A549 treated with AZD2906 at 1 μM for 4 hours (cell line): ENCODE data around the gene RNF166. TPM values are rescaled to one million over a fixed set of nuclear protein-coding genes. Genes with fewer than 3 reads are reported as not detected.

Source experiments
- total RNA-seq: library from RNA; stranded (reverse); fragments of 200-300 nt; extraction: Qiagen RNA extraction; gene quantifications from 5 replicates; pipeline ENCODE4 v1.2.3, GENCODE V29; 2022

The RNF166 gene, protein sequence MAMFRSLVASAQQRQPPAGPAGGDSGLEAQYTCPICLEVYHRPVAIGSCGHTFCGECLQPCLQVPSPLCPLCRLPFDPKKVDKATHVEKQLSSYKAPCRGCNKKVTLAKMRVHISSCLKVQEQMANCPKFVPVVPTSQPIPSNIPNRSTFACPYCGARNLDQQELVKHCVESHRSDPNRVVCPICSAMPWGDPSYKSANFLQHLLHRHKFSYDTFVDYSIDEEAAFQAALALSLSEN
- total RNA-seq: 11.7 to 19.5 TPM (median 18.2 TPM) in 5 replicates

DNA sequence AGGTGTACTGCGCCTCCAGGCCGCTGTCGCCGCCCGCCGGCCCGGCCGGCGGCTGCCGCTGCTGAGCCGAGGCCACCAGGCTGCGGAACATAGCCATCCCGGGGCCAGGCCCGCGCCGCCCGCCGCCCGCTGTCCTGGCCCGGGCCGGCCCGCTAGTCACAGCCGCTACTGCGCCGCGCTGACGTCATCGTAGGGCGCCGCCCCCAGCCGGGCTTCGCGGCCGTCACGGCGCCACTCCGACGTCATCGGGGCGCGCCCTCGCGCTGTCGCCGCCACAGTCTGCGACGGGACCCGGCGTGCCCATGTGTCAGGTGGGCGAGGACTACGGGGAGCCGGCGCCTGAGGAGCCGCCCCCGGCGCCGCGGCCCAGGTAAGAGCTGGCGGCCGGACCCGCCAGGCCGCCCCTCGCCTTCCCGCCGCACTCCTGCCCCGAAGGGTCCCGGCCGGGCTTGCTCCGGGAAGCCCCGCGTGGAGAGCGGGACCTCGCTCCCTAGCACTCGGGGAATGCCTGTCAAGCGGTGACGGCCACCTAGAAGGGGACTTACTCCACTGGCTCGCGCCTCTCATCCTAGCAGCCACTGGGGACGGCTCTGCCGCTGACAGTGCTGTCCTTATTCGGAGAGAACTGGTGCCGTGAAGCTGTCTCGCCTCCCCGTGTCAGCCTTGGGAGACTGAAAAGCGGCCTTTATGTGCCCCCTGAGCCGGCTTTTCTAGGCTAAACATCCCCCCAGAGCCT, at the start of gene RNF166, which contains the start of gene CTU2:
Gene RNF166, minus strand, starts transcription at position 180 of the 736 bp plus-strand sequence. Its CDS starts 83 bp downstream, at position 97.
Gene CTU2, plus strand, starts transcription at position 275 of the 736 bp plus-strand sequence. Its CDS starts 28 bp downstream, at position 303.

DNA sequence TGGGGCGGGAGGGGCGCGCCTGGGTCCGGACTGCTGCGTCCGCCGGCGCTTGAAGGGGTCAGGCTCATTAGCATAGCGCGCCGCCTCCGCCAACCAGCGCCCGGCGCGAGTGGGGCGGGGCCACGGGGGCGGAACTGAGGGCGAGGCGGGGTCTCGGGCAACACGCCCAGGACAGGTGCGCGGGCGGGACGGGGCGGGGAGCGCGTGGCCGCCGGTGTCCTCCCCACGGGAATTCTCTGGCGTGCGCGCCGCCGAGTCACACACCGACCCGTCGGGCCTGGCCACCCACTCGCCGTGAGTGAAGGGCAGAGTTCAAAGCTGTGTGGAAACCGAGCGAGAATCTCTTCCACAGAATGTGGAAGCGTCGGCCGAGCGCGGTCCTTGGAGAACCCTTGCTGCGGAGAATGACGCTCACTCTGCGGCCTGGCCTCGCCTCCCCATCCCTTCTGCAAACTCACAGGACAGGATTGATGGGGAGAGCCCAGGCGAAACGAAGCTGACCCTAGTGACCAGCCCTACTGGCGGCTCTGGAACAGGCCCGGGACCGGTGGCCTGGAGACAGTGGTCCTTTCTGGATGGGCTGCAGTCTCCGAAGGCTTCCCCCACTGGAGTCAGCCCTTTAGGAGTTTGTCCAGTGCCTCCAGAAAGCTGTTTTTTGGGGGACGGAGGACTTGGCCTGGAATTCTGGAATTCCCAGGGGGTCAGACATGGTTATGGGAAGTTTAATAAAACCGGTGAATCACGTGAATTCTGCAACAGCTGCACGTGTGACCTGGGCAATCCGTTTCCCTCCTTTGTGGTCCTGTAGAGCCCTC, 19.6 kb downstream of the RNF166 start, which contains the start of gene SNAI3:
Gene SNAI3, minus strand, starts transcription at position 69 of the 815 bp plus-strand sequence. CDS start 101 bp downstream, outside the sequence.

DNA sequence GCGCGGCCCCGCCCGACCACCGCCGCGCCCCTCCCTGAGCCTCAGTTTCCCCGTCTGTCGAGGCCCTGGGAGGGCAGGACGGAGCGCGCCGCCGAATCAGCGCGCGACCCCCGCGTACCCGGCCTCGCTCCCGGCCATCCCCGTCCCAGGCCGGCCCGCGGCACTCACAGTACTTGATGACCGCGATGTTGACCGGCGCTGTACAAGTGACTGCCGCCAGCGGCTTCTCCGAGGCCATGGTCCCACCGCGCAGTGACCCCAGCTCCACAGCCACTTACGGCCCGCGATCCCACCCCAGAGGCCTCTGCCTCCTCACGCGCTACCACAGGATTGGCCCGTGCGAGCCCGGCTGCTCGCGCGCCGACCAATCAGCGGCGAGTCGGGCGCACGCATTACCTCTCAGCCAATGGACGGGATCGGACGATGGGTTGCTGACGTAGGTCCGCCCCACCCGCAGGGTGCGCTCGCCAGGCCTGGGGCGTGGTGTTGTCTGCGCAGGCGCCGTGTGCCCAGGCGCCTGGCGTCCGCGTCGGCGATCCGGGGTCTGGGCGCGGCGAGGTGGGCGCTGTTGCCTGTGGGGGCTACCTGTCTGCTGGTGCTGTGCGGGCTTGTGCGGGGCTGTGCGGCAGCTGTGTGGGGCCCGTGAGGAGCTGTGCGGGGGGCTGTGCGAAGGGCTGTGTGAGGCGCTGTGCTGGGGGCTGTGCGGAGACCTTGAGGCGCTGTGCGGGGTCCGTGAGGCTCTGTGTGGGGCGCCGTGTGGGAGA, 43.2 kb downstream of the RNF166 start, which contains the start of gene MVD:
Gene MVD, minus strand, starts transcription at position 249 of the 764 bp plus-strand sequence. Its CDS starts 11 bp downstream, at position 238.

DNA sequence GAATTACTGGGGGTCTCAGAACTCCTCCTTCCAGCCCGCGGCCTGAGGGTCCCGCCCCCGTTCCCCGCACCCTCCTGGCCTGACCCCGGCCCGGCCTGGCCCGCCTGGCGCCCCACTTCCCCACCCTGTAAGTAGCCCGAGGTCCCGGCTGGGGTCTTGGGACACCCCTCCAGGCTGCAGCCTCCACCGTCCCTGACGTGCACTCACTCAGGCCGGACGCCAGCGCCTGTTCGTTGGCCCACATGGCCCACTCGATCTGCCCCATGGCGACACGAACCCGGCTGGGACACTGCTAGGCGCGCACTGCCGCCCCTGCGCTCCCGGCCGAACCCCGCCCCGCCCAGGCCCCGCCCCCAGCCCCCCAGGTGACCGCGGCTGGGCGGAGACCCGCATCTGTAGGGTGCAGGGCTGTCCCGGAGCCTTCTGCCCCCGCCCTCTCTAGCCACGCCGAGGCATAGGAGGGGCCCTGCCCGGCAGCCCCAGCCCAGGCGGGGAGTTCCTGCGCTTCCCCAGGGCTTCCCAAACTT, 55.4 kb downstream of the RNF166 start, which contains the start of gene CYBA:
Gene CYBA, minus strand, starts transcription at position 305 of the 527 bp plus-strand sequence. Its CDS starts 40 bp downstream, at position 265.

Other genes starting within 250 kb of the RNF166 start
- 45.6 to 50.5 TPM (median 49.4 TPM) in 5 replicates for gene ZC3H18, start 136.0 kb downstream of the RNF166 start, total RNA-seq
- gene IL17C, start 67.8 kb downstream of the RNF166 start, total RNA-seq: 0.06 TPM in 1 of 5 replicates, not detected in the others
- 240 to 322 TPM (median 295 TPM) in 5 replicates for gene CYBA, start 55.4 kb downstream of the RNF166 start, total RNA-seq
- gene MVD, start 43.3 kb downstream of the RNF166 start, total RNA-seq: 16.3 to 22.5 TPM (median 20.7 TPM) in 5 replicates
- gene SNAI3, start 19.9 kb downstream of the RNF166 start, total RNA-seq: 0.13 to 0.24 TPM (median 0.16 TPM) in 5 replicates
- 26.1 to 34.6 TPM (median 32.4 TPM) in 5 replicates for gene CTU2, start 95 bp upstream of the RNF166 start, total RNA-seq
- 97.2 to 152 TPM (median 140 TPM) in 5 replicates for gene PIEZO1, start 78.8 kb upstream of the RNF166 start, total RNA-seq
- 28.6 to 34.7 TPM (median 33.6 TPM) in 5 replicates for gene CDT1, start 97.4 kb upstream of the RNF166 start, total RNA-seq
- gene APRT, start 105.5 kb upstream of the RNF166 start, total RNA-seq: 304 to 457 TPM (median 428 TPM) in 5 replicates
- 36.5 to 51.7 TPM (median 50.2 TPM) in 5 replicates for gene GALNS, start 150.5 kb upstream of the RNF166 start, total RNA-seq
- 102 to 113 TPM (median 107 TPM) in 5 replicates for gene TRAPPC2L, start 150.7 kb upstream of the RNF166 start, total RNA-seq
- gene PABPN1L, start 160.3 kb upstream of the RNF166 start, total RNA-seq: 0.08 to 0.11 TPM in 2 of 5 replicates, not detected in the others